CD8-positive, alpha-beta memory T cell (primary cell): ENCODE data around the gene CNTNAP1. TPM values are rescaled to one million over a fixed set of nuclear protein-coding genes. Genes with fewer than 3 reads are reported as not detected.

Experiments used
- CTCF ChIA-PET: fragments of 350-600 bp; sonication (Branson Sonifier 250); formaldehyde crosslinking; loops from one replicate; lab custom pipeline; 2021; ENCODE audit warnings: antibody characterized with exemption; lab: Charles Lee
- POLR2A ChIA-PET: fragments of 350-600 bp; sonication (Branson Sonifier 250); formaldehyde crosslinking; loops from one replicate; lab custom pipeline; 2021; ENCODE audit warnings: antibody characterized with exemption; lab: Charles Lee
- DNase-seq, 5 donors: peaks; one replicate each; pipeline versions ENCODE4 v3.0.0 to v3.0.0-alpha.2; 2020 to 2022; ENCODE audit warnings: mixed read lengths in 1 of 5
- H3K27ac ChIP-seq: one replicate; pipeline ENCODE4 v1.7.0; 2013; ENCODE audit warnings: low read depth, mild to moderate bottlenecking, low read length, moderate library complexity
- H3K27me3 ChIP-seq: 2 replicates; pipeline ENCODE4 v1.7.0; 2013; ENCODE audit warnings: low read length, mild to moderate bottlenecking; ENCODE audit not compliant: insufficient read depth, poor library complexity, severe bottlenecking
- H3K36me3 ChIP-seq: 2 replicates; pipeline ENCODE4 v1.7.0; 2013; ENCODE audit warnings: mild to moderate bottlenecking, low read length, moderate library complexity; ENCODE audit not compliant: insufficient read depth
- H3K4me1 ChIP-seq: 2 replicates; pipeline ENCODE4 v1.7.0; 2013; ENCODE audit warnings: mild to moderate bottlenecking, low read length, moderate library complexity; ENCODE audit not compliant: insufficient read depth
- H3K4me3 ChIP-seq: 2 replicates; pipeline ENCODE4 v1.7.0; 2013; ENCODE audit warnings: mild to moderate bottlenecking, low read length
- H3K9me3 ChIP-seq: 2 replicates; pipeline ENCODE4 v1.7.0; 2013; ENCODE audit warnings: mild to moderate bottlenecking, low read length
- H3K27ac Mint-ChIP-seq, 8 donors: one replicate each; pipeline ENCODE4 v1.8.0; 2020 to 2021; ENCODE audit warnings: mixed read lengths in 8 of 8, mild to moderate bottlenecking in 6 of 8, inconsistent platforms in 3 of 8, moderate library complexity in 3 of 8
- H3K27me3 Mint-ChIP-seq, 2 donors: one replicate each; pipeline ENCODE4 v1.8.0; 2020 to 2021; ENCODE audit warnings: mixed read lengths in 2 of 2, mild to moderate bottlenecking in 1 of 2, moderate library complexity in 1 of 2
- H3K36me3 Mint-ChIP-seq, 3 donors: one replicate each; pipeline ENCODE4 v1.8.0; 2020 to 2021; ENCODE audit warnings: mixed read lengths in 3 of 3, inconsistent platforms in 1 of 3, mild to moderate bottlenecking in 1 of 3
- H3K4me1 Mint-ChIP-seq, 3 donors: one replicate each; pipeline ENCODE4 v1.8.0; 2020 to 2021; ENCODE audit warnings: mixed read lengths in 3 of 3, inconsistent platforms in 1 of 3, mild to moderate bottlenecking in 1 of 3
- H3K4me3 Mint-ChIP-seq, 7 donors: one replicate each; pipeline ENCODE4 v1.8.0; 2020 to 2021; ENCODE audit warnings: mixed read lengths in 7 of 7, mild to moderate bottlenecking in 6 of 7, moderate library complexity in 4 of 7, inconsistent platforms in 2 of 7
- H3K9me3 Mint-ChIP-seq, 5 donors: one replicate each; pipeline ENCODE4 v1.8.0; 2020 to 2022; ENCODE audit warnings: mixed read lengths in 5 of 5, mild to moderate bottlenecking in 3 of 5, moderate library complexity in 2 of 5, inconsistent platforms in 1 of 5
- polyA plus RNA-seq: library from polyadenylated mRNA; unstranded; fragments of 300-500 nt; fragmentation: Illumina TruSeq; gene quantifications from one replicate; pipeline ENCODE4 v1.2.3, GENCODE V29; 2021
- total RNA-seq, 2 experiments: library from RNA; stranded (reverse); gene quantifications; one replicate each; pipeline ENCODE4 v1.2.3, GENCODE V29; 2021

Gene CNTNAP1
- total and polyA plus RNA-seq, 3 experiments from 2014 or later: 1.1 to 1.7 (median 1.2) TPM

DNA sequence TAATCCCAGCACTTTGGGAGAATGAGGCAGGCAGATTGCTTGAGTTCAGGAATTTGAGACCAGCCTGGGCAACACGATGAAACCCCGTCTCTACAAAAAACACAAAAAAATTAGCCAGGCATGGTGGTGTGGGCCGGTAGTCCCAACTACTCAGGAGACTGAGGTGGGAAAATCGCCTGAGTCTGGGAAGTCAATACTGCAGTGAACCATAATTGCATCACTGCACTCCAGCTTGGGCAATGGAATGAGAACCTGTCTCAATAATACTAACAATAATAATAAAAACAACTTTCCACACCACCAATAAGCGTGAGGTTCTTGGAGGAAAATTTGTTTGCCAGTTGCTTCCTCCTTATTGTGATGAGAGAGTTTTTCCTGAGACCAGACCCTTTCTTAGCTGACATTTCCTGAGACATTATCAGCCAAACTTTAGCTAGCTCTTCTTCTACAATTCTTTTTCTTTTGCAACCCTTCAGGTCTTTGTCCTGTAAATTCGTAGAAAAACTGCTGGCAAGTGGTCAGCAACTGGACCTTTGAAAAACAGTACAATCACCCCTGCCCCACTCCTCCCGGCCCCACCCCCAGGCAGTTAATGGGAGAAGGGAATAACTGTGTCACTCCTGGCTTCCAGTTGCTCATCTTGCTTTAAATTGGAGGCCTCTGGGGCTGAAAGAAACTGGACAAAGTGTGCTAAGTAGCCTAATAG, 66.0 kb downstream of the CNTNAP1 start:
- Mint-ChIP-seq H3K4me3 (peak overlapping the region in 2 of 7 donors; percentile 63 to 65), H3K27ac (no peak overlapping the region), H3K4me1 (peaks cover 14 to 18% (median 16%) of the 10 kb centered on the region in 3 donors), H3K9me3 (no peaks in the 10 kb centered on the region), H3K27me3 (peaks cover 8 to 39% of the 10 kb centered on the region in 2 donors), H3K36me3 (peaks cover 0 to 9% (median 0%) of the 10 kb centered on the region in 3 donors)
- Histone ChIP-seq H3K4me1 (peaks cover 14% of the 10 kb centered on the region), H3K36me3 (no peaks in the 10 kb centered on the region), H3K27me3 (no peaks in the 10 kb centered on the region), H3K27ac (no peak overlapping the region), H3K4me3 (no peak overlapping the region), H3K9me3 (no peaks in the 10 kb centered on the region)
- DNase-seq: no peak
- POLR2A ChIA-PET: interaction anchor here (0.6 kb wide), 1 partner anchor 887 kb away, joined by 8 read pairs; no protein-coding TSS in a partner anchor
- CTCF ChIA-PET: interaction anchor here (1.8 kb wide), 1 partner anchor 15 kb away, joined by 6 read pairs; no protein-coding TSS in a partner anchor

GRCh38 chr17:42748908-42749798, 66.8 kb downstream of the CNTNAP1 start:
- no peaks in the 10 kb centered on the region for H3K27me3 ChIP-seq
- H3K9me3 ChIP-seq: no peaks in the 10 kb centered on the region
- Mint-ChIP-seq H3K4me3 (peak overlapping the region in 1 of 7 donors; percentile 65), H3K36me3 (peaks cover 0 to 9% (median 0%) of the 10 kb centered on the region in 3 donors), H3K27me3 (peaks cover 8 to 43% of the 10 kb centered on the region in 2 donors), H3K4me1 (peaks cover 8 to 11% (median 9%) of the 10 kb centered on the region in 3 donors), H3K9me3 (no peaks in the 10 kb centered on the region), H3K27ac (no peak overlapping the region)
- H3K36me3 ChIP-seq: no peaks in the 10 kb centered on the region
- H3K4me3 ChIP-seq: no peak overlapping the region
- CTCF ChIA-PET: interaction anchor here (1.8 kb wide), 1 partner anchor 14 kb away, joined by 6 read pairs; no protein-coding TSS in a partner anchor
- H3K4me1 ChIP-seq: peaks cover 6% of the 10 kb centered on the region
- POLR2A ChIA-PET: no interaction called here
- no peak overlapping the region for H3K27ac ChIP-seq
- no peak for DNase-seq

Other genes starting within 250 kb of the CNTNAP1 start
- 1 to 10 TPM; 3.0 to 3.6 TPM for gene ATP6V0A1, start 223.7 kb upstream of the CNTNAP1 start, total RNA-seq
- gene ATP6V0A1, start 223.7 kb upstream of the CNTNAP1 start, polyA plus RNA-seq: 5.5 TPM
- 10 to 100 TPM; 15.8 to 17.4 TPM for gene NAGLU, start 146.3 kb upstream of the CNTNAP1 start, total RNA-seq
- 17.0 TPM for gene NAGLU, start 146.3 kb upstream of the CNTNAP1 start, polyA plus RNA-seq
- under 1 TPM; 0.29 to 0.37 TPM for gene HSD17B1, start 129.6 kb upstream of the CNTNAP1 start, total RNA-seq
- 0.48 TPM for gene HSD17B1, start 129.6 kb upstream of the CNTNAP1 start, polyA plus RNA-seq
- 100 to 1,000 TPM; 103 to 107 TPM for gene COASY, start 120.4 kb upstream of the CNTNAP1 start, total RNA-seq
- gene COASY, start 120.4 kb upstream of the CNTNAP1 start, polyA plus RNA-seq: 65.6 TPM
- 10 to 100 TPM; 61.8 to 62.3 TPM for gene MLX, start 115.4 kb upstream of the CNTNAP1 start, total RNA-seq
- gene MLX, start 115.4 kb upstream of the CNTNAP1 start, polyA plus RNA-seq: 52.1 TPM
- 10 to 100 TPM; 35.9 to 36.2 TPM for gene PSMC3IP, start 104.8 kb upstream of the CNTNAP1 start, total RNA-seq
- 0.83 TPM for gene PSMC3IP, start 104.8 kb upstream of the CNTNAP1 start, polyA plus RNA-seq
- 10 to 100 TPM; 39.7 to 40.3 TPM for gene RETREG3, start 73.2 kb upstream of the CNTNAP1 start, total RNA-seq
- 109 TPM for gene RETREG3, start 73.2 kb upstream of the CNTNAP1 start, polyA plus RNA-seq
- 100 to 1,000 TPM; 112 to 119 TPM for gene TUBG1, start 72.8 kb upstream of the CNTNAP1 start, total RNA-seq
- gene TUBG1, start 72.8 kb upstream of the CNTNAP1 start, polyA plus RNA-seq: 11.1 TPM
- gene TUBG2, start 23.2 kb upstream of the CNTNAP1 start, total RNA-seq: 10 to 100 TPM; 10.6 to 11.6 TPM
- 3.4 TPM for gene TUBG2, start 23.2 kb upstream of the CNTNAP1 start, polyA plus RNA-seq
- under 1 TPM; 0.38 to 0.70 TPM for gene PLEKHH3, start 5.5 kb upstream of the CNTNAP1 start, total RNA-seq
- not detected for gene PLEKHH3, start 5.5 kb upstream of the CNTNAP1 start, polyA plus RNA-seq
- gene CCR10, start 688 bp upstream of the CNTNAP1 start, total RNA-seq: under 1 TPM; 0.18 to 0.20 TPM
- gene CCR10, start 688 bp upstream of the CNTNAP1 start, polyA plus RNA-seq: 1.9 TPM
- gene EZH1, start 62.5 kb downstream of the CNTNAP1 start, total RNA-seq: 10 to 100 TPM; 40.8 to 42.6 TPM
- gene EZH1, start 62.5 kb downstream of the CNTNAP1 start, polyA plus RNA-seq: 37.2 TPM
- not detected for gene RAMP2, start 78.7 kb downstream of the CNTNAP1 start, total RNA-seq
- gene RAMP2, start 78.7 kb downstream of the CNTNAP1 start, polyA plus RNA-seq: not detected
- gene VPS25, start 90.9 kb downstream of the CNTNAP1 start, total RNA-seq: 100 to 1,000 TPM; 101 to 108 TPM
- gene VPS25, start 90.9 kb downstream of the CNTNAP1 start, polyA plus RNA-seq: 63.8 TPM
- under 1 TPM; 0.18 to 0.55 TPM for gene WNK4, start 98.1 kb downstream of the CNTNAP1 start, total RNA-seq
- not detected for gene WNK4, start 98.1 kb downstream of the CNTNAP1 start, polyA plus RNA-seq
- gene COA3, start 116.2 kb downstream of the CNTNAP1 start, total RNA-seq: 10 to 100 TPM; 55.5 to 60.8 TPM
- gene COA3, start 116.2 kb downstream of the CNTNAP1 start, polyA plus RNA-seq: 132 TPM
- not detected for gene CNTD1, start 116.3 kb downstream of the CNTNAP1 start, total RNA-seq
- 0.15 TPM for gene CNTD1, start 116.3 kb downstream of the CNTNAP1 start, polyA plus RNA-seq
- 10 to 100 TPM; 89.2 to 90.6 TPM for gene BECN1, start 141.8 kb downstream of the CNTNAP1 start, total RNA-seq
- 147 TPM for gene BECN1, start 141.8 kb downstream of the CNTNAP1 start, polyA plus RNA-seq
- gene PSME3, start 150.9 kb downstream of the CNTNAP1 start, total RNA-seq: 100 to 1,000 TPM; 243 to 244 TPM
- 136 TPM for gene PSME3, start 150.9 kb downstream of the CNTNAP1 start, polyA plus RNA-seq
- 1 to 10 TPM; 2.4 to 2.7 TPM for gene AOC2, start 162.0 kb downstream of the CNTNAP1 start, total RNA-seq
- 0.09 TPM for gene AOC2, start 162.0 kb downstream of the CNTNAP1 start, polyA plus RNA-seq
- 1 to 10 TPM; 1.0 to 1.3 TPM for gene AOC3, start 168.7 kb downstream of the CNTNAP1 start, total RNA-seq
- not detected for gene AOC3, start 168.7 kb downstream of the CNTNAP1 start, polyA plus RNA-seq
- not detected for gene G6PC1, start 218.3 kb downstream of the CNTNAP1 start, total RNA-seq
- not detected for gene G6PC1, start 218.3 kb downstream of the CNTNAP1 start, polyA plus RNA-seq